SIG-M5 treated with dmso at 0.1 percent for 504 hours (cell line): ENCODE results near the gene BAG1.

Source experiments
- DNase-seq: peaks from one replicate; lab custom pipeline; 2025; ENCODE audit not compliant: unreplicated experiment; lab: John Stamatoyannopoulos, UW

BAG1 gene

DNA sequence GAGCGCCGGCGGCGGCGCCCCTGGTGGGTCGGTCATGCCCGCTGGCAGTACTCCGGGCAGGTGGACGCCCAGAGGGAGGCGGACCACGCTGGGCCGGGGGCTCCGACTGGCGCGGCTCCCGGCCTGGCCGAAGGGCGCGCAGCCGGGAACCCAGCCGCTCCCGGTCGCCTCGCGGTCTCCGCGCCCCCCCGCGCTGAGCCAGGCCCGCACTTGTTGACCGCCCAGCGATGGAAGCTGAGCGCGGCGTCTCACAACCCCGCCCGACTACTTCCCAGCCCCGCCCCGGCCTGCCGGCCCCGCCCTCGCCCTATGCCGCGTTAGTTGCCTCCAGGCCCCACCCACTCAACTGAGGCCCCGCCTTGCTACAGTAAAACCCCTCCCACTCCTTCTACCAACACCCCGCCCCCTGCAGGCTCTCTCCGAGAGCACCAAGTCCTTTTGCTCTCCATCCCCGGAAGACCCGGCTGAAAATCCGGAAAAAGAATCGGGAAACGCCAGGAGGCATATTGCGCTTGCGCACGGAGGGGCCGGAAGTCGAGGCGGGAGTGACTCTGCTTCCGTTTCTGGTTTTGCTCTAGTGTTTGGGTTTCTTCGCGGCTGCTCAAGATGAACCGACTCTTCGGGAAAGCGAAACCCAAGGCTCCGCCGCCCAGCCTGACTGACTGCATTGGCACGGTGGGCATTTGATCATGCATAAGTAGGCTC, at the start of gene BAG1, which contains the start of gene CHMP5:
Gene BAG1 (minus strand): TSS at position 236 of the 705 bp plus-strand sequence.
Gene CHMP5 (plus strand): TSS at position 577 of the 705 bp plus-strand sequence. CDS start 30 bp downstream, at position 607.
- peak; percentile 98 for DNase-seq

DNA sequence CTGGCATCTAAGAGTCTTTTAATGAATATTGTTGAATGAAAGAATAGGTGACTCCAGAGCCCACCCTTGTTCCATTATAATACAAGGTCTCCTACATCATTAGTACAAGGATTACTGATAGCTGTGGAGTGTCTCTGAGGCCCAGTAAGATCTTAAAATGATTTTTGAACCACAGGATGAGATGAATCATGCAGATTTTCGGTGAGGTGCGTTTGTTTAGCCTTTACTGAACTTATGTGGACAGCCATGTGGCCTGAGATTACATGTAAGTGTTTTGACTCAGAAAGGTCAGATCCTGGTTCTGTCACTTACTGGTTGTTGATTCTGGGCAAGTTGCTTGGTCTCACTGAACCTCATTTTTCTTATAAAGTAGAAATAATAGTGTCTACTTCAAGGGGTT, 47.4 kb upstream of the BAG1 start:
- DNase-seq: no peak

DNA sequence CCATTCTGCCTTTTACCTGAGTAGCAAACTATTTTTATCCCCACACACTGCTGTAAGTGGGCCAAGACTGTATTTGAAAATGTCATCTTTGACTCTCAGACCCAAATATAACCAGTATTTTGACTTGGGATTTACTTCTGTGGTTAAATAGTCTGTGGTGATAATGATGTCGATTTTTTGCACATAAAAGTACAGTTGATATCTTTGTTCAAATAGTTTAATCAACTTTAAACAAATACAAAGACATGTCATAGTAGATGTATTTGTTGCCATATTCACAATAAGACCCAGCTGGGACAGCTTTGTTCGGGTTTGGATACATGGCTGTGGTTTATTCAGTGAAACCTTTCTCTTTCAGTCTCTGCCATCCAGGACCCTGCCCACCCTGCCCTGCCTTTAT, 46.2 kb upstream of the BAG1 start:
- DNase-seq: no peak

GRCh38 chr9:33309903-33310302, 45.4 kb upstream of the BAG1 start:
- no peak for DNase-seq

GRCh38 chr9:33307067-33307466, 42.6 kb upstream of the BAG1 start:
- no peak for DNase-seq

- DNase-seq: no peak
Measured at GRCh38 chr9:33306037-33306436, 41.5 kb upstream of the BAG1 start.

GRCh38 chr9:33304362-33304761, 39.9 kb upstream of the BAG1 start:
- DNase-seq: peak; percentile 50

GRCh38 chr9:33300546-33300945, 36.0 kb upstream of the BAG1 start:
- no peak for DNase-seq

- peak; percentile 93 for DNase-seq
Measured at GRCh38 chr9:33297432-33297831, 32.9 kb upstream of the BAG1 start.

DNA sequence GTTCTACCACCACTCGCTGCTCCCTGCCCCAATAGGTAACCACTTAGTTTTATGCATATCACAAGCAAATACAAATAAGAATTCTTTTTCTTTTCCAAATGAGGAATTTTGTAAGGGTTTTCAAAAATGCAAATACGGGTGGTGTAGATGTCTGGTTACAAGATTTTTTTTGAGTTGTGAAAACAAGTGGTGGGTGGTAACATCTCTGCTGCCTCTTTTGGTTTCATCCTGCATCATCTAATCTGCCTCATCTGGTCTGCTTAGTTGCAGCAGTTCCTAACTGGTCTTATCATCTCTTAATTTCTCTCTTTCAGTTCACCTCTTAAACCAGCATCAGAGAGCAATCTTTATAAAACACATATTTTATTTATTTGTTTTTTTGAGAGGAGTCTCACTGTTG, 31.1 kb upstream of the BAG1 start:
- no peak for DNase-seq

DNA sequence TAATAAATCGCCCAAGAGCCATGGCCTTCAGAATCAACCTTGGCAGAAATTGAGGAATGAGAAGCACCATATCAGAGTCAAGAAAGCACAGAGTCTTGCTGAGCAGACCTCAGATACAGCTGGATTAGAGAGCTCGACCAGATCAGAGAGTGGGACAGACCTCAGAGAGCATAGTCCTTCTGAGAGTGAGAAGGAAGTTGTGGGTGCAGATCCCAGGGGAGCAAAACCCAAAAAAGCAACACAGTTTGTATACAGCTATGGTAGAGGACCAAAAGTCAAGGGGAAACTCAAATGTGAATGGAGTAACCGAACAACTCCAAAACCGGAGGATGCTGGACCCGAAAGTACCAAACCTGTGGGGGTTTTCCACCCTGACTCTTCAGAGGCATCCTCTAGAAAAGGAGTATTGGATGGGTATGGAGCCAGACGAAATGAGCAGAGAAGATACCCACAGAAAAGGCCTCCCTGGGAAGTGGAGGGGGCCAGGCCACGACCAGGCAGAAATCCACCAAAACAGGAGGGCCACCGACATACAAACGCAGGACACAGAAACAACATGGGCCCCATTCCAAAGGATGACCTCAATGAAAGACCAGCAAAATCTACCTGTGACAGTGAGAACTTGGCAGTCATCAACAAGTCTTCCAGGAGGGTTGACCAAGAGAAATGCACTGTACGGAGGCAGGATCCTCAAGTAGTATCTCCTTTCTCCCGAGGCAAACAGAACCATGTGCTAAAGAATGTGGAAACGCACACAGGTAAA, 30.3 kb upstream of the BAG1 start:
- no peak for DNase-seq

GRCh38 chr9:33293782-33294181, 29.3 kb upstream of the BAG1 start:
- DNase-seq: no peak

- DNase-seq: no peak
Measured at GRCh38 chr9:33291901-33292300, 27.4 kb upstream of the BAG1 start.

DNA sequence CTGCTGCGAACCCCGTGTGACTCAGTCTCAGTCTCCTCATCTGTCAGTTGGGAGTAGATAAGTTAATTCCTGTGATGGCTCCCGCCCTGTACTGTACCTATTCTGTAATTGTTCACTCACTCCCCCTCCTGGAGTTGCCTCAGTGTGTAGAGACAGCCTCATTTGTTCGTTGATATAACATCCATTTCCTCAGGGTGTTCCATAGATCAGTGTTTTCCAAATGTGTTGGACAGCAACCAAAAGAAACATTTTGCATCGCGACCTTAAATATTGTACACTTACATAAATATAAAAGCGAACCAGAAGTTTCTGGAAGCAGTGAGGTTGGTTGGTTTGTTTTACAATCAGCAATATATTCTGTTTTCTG, 26.5 kb upstream of the BAG1 start:
- no peak for DNase-seq

GRCh38 chr9:33290247-33291030, 25.9 kb upstream of the BAG1 start, which contains the start of gene NFX1:
Gene NFX1, plus strand, starts transcription at chr9:33290516. Its CDS starts 57 bp downstream, at chr9:33290573.
- DNase-seq: peak; percentile 98

DNA sequence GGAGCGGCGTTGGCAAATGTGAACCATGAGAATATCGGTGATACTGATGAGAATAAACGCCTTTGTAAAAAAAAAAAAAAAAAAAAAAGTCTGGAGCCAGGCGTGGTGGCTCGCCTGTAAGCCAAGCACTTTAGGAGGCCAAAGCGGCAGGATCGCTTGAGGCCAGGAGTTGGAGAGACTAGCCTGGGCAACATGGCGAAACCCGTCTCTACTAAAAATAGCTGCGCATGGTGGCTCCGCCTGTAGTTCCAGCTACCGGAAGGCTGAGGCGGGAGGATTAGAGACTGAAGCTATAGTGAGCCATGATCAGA, 25.4 kb upstream of the BAG1 start:
- no peak for DNase-seq

DNA sequence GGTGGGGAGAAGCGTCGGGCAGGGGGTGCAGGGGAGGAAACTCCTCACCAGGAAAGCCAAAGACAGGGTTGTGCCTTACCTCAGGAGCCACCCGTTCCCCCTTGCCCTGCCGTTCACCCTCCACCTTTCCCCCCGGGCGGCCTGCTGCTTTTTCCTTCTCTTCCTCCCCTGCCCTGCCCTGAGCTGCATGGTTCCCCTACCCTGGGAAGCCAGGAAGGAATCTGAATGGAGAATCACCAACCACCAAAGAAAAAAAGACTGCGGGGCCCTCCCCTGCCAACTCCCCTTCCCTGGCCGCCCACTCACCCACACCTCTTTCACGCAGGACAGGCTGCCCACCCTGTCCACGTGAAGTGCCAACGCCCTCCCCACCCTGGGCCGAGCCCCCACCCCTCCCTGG, 25.0 kb upstream of the BAG1 start:
- DNase-seq: no peak

GRCh38 chr9:33288828-33289483, 24.4 kb upstream of the BAG1 start:
- no peak for DNase-seq

- no peak for DNase-seq
Measured at GRCh38 chr9:33288235-33288634, 23.7 kb upstream of the BAG1 start.

- peak; percentile 80 for DNase-seq
Measured at GRCh38 chr9:33287087-33287490, 22.6 kb upstream of the BAG1 start.

- DNase-seq: no peak
Measured at GRCh38 chr9:33285502-33285901, 21.0 kb upstream of the BAG1 start.
